Heart right ventricle (tissue), 16 donors: Measurements from ENCODE around the gene ETV2. TPM values are rescaled to one million over a fixed set of nuclear protein-coding genes. Genes with fewer than 3 reads are reported as not detected.

Source experiments
- ATAC-seq, 8 donors: fragments of 200-7000 bp; cut with Tn5 transposase; one replicate each; pipeline ENCODE4 v1.9.1; 2020; ENCODE audit warnings: mild to moderate bottlenecking in 8 of 8, moderate library complexity in 8 of 8, moderate number of reproducible peaks in 1 of 8
- DNase-seq, 2 donors: peaks; one replicate each; pipeline ENCODE4 v3.0.0-alpha.2; 2020
- H3K27ac ChIP-seq, 10 donors: fragments of 200-600 bp; sonication (generic) in 2 of 10; one replicate each; pipeline versions ENCODE4 v1.5.0 to v1.8.0; 2020 to 2022; ENCODE audit warnings: mild to moderate bottlenecking in 3 of 10
- H3K27me3 ChIP-seq, 7 donors: fragments of 200-600 bp; one replicate each; pipeline ENCODE4 v1.8.0; 2021 to 2022; ENCODE audit warnings: mild to moderate bottlenecking in 2 of 7
- H3K36me3 ChIP-seq, 9 donors: fragments of 200-600 bp; sonication (generic) in 1 of 9; one replicate each; pipeline versions ENCODE4 v1.5.0 to v1.8.0; 2020 to 2022; ENCODE audit warnings: mild to moderate bottlenecking in 2 of 9
- H3K4me1 ChIP-seq, 9 donors: fragments of 200-600 bp; sonication (generic) in 1 of 9; one replicate each; pipeline versions ENCODE4 v1.5.0 to v1.8.0; 2020 to 2022; ENCODE audit warnings: mild to moderate bottlenecking in 4 of 9
- H3K4me3 ChIP-seq, 10 donors: fragments of 200-600 bp; sonication (generic) in 2 of 10; one replicate each; pipeline versions ENCODE4 v1.5.0 to v1.8.0; 2020 to 2022; ENCODE audit warnings: mild to moderate bottlenecking in 7 of 10, moderate library complexity in 2 of 10
- H3K9me3 ChIP-seq, 11 donors: fragments of 200-600 bp in 10 of 11; sonication (generic) in 2 of 11; one replicate each; pipeline versions ENCODE4 v1.5.0 to v1.8.0; 2013 to 2022; ENCODE audit warnings: mild to moderate bottlenecking in 2 of 11, control low read depth in 1 of 11, moderate library complexity in 1 of 11
- CTCF ChIP-seq, 9 donors: fragments of 200-600 bp; sonication (generic) in 2 of 9; IDR thresholded peaks; one replicate each; pipeline versions ENCODE4 v1.5.0 to v1.8.0; 2021 to 2022; ENCODE audit warnings: antibody characterized with exemption in 9 of 9, mild to moderate bottlenecking in 5 of 9, moderate library complexity in 1 of 9
- WGBS, 2 donors: extraction: QIAGEN DNeasy Blood & Tissue Kit; methylation state at CpG; one replicate each; pipeline ENCODE4 v1.1.7; 2013; ENCODE audit warnings: inconsistent platforms in 1 of 2; 5-methylcytosine and 5-hydroxymethylcytosine counted together
- intact Hi-C, 10 donors: fragments of 100-400 bp; cut with DNase I; formaldehyde crosslinking; loops; one replicate each; pipeline versions ENCODE4 v1.11.1 to v1.14.2; 2022
- polyA plus RNA-seq, 2 donors: library from polyadenylated mRNA; stranded (reverse); fragments of 200-250 nt; gene quantifications; one replicate each; pipeline ENCODE4 v1.2.3, GENCODE V29; 2013
- total RNA-seq, 10 donors: library from RNA; stranded (reverse); fragmentation: NEBNext Ultra II Directional in 3 of 10; extraction: Animal tissue kit (Norgen Biotek cat#: 25700) in 3 of 10; gene quantifications; one replicate each; pipeline versions ENCODE4 v1.2.1 to v1.2.4, GENCODE V29; 2021 to 2023
- donor health status: Arrhythmogenic right ventricular cardiomyopathy.
- donor health status: ischemic (EF 13 %, LVEDD 7.1; RV severe dilation, severe dysfunction).
- donor health status: healthy with polysubstance abuse.
- donor health status: DM: no; HTN: yes; CAD: no.
- donor health status: DM: no; HTN: no; CAD: no.
- donor health status: ischemic (EF 25% LVEDD 6.9; RV normal size, moderate dysfunction).
- donor health status: ischemic (EF 25% LVEDD 5.7; RV mildly dilated, moderate dysfunction).
- donor health status: healthy.
- donor health status: DM: yes; HTN: yes; CAD: no.
- donor health status: Ischemic cardiomyopathy.
- donor health status: ischemic (EF 35%, LVEDD 5.7; RV mildly dilated, moderate dysfunction).
- donor health status: nonischemic (EF 11% LVEDD 7.7; RV severe dilation, severe dysfunction).
- donor health status: DM: yes; HTN: yes; CAD: no.
- donor health status: PGD.
- donor health status: ischemic (EF 29% LVEDD 5.4; RV normal size, mild dysfunction).
- donor health status: nonischemic (EF 23%, LVEDD 6.1; RV moderate dilation, normal function).

Gene ETV2
- total and polyA plus RNA-seq, 12 donors, result 0.26 to 1.5 (median 0.41) TPM; not detected in 6

GRCh38 chr19:35608251-35608650 lies 33.3 kb upstream of the ETV2 start:
- ATAC-seq, result no peak
- WGBS, 2 donors, result 79 to 83% methylated on average over 2 of the region's 2 CpGs
- no peak for TF ChIP-seq CTCF (IDR thresholded peaks at IDR 0.05)

GRCh38 chr19:35609851-35610353 lies 31.6 kb upstream of the ETV2 start:
- Histone ChIP-seq H3K9me3 (peaks cover 0 to 22% (median 5%) of the 10 kb centered on the region in 11 donors), H3K27me3 (no peaks in the 10 kb centered on the region), H3K4me3 (no peak overlapping the region), H3K36me3 (peaks cover 0 to under 1% (median 0%) of the 10 kb centered on the region in 9 donors), H3K27ac (peak overlapping the region in 1 of 10 donors; percentile 51), H3K4me1 (peaks cover 4 to 24% (median 12%) of the 10 kb centered on the region in 9 donors)
- WGBS, 2 donors, result 58 to 66% methylated on average over 6 of the region's 6 CpGs
- intact Hi-C loops, result loop anchor here in 2 of 10 donors (5.0 kb wide), 2 partner anchors 58 to 63 kb away; partner anchors contain the start of gene TMEM147 (in 1 of the 2)
- TF ChIP-seq CTCF (IDR thresholded peaks at IDR 0.05), result no peak
- DNase-seq, result no peak
- no peak for ATAC-seq

More at GRCh38 chr19:35608251-35608650, 33.3 kb upstream of the ETV2 start:
- no peak overlapping the region for H3K27ac ChIP-seq
- peaks cover 0 to 22% (median 5%) of the 10 kb centered on the region in 11 donors for H3K9me3 ChIP-seq
- H3K27me3 ChIP-seq, result no peaks in the 10 kb centered on the region
- intact Hi-C loops, result no loop called here
- H3K4me1 ChIP-seq, result peaks cover 4 to 21% (median 12%) of the 10 kb centered on the region in 9 donors
- DNase-seq, result no peak
- no peaks in the 10 kb centered on the region for H3K36me3 ChIP-seq
- no peak overlapping the region for H3K4me3 ChIP-seq

GRCh38 chr19:35612224-35612558 lies 29.4 kb upstream of the ETV2 start:
- H3K9me3 ChIP-seq, result peaks cover 0 to 17% (median 4%) of the 10 kb centered on the region in 11 donors
- intact Hi-C loops, result loop anchor here in 2 of 10 donors (5.0 kb wide), 2 partner anchors 60 to 65 kb away; partner anchors contain the start of gene TMEM147 (in 1 of the 2)
- DNase-seq (no peak), ATAC-seq (no peak)
- peak overlapping the region; percentile 59 to 95 (median 72) for H3K4me3 ChIP-seq
- TF ChIP-seq CTCF (IDR thresholded peaks at IDR 0.05), result no peak
- peaks cover 4 to 24% (median 12%) of the 10 kb centered on the region in 9 donors for H3K4me1 ChIP-seq
- H3K27ac ChIP-seq, result peak overlapping the region in 7 of 10 donors; percentile 9 to 87 (median 61)
- 32 to 33% methylated on average over 9 of the region's 9 CpGs for WGBS, 2 donors
- no peaks in the 10 kb centered on the region for H3K27me3 ChIP-seq
- H3K36me3 ChIP-seq, result peaks cover 0 to 20% (median 0%) of the 10 kb centered on the region in 9 donors

GRCh38 chr19:35612559-35613321 lies 28.8 kb upstream of the ETV2 start, which contains the start of gene HAUS5:
Gene HAUS5, plus strand, starts transcription at chr19:35612735. Its CDS starts 60 bp downstream, at chr19:35612795.
- intact Hi-C loops, result loop anchor here in 2 of 10 donors (5.0 kb wide), 2 partner anchors 60 to 65 kb away; partner anchors contain the start of gene TMEM147 (in 1 of the 2)
- WGBS, 2 donors, result 0 to 1% methylated on average over 47 of the region's 47 CpGs

More at GRCh38 chr19:35612559-35613321, 28.8 kb upstream of the ETV2 start, which contains the start of gene HAUS5:
- H3K27me3 ChIP-seq, result no peaks in the 10 kb centered on the region
- DNase-seq (peak; percentile 91 to 94), ATAC-seq (peak; percentile 97 to 100 (median 99))
- peak in 2 of 9 donors; percentile 17 for TF ChIP-seq CTCF (IDR thresholded peaks at IDR 0.05)
- H3K36me3 ChIP-seq, result peaks cover 0 to 25% (median 0%) of the 10 kb centered on the region in 9 donors
- peak within 1 kb of the TSS; percentile 59 to 95 (median 72) for H3K4me3 ChIP-seq
- peak within 1 kb of the TSS in 8 of 10 donors; percentile 57 to 87 (median 64) for H3K27ac ChIP-seq
- H3K4me1 ChIP-seq, result peaks cover 4 to 24% (median 12%) of the 10 kb centered on the region in 9 donors
- H3K9me3 ChIP-seq, result peaks cover 0 to 11% (median 0%) of the 10 kb centered on the region in 11 donors
